Bronchus fibroblast of lung (primary cell): ENCODE measurements around the gene CCDC175. TPM values are rescaled to one million over a fixed set of nuclear protein-coding genes. Genes with fewer than 3 reads are reported as not detected.

Experiments used
- total RNA-seq: library from RNA; depleted of rRNA; stranded (reverse); fragments of >200 nt; gene quantifications from 2 replicates; pipeline ENCODE4 v1.2.3, GENCODE V29; 2015

Gene CCDC175
- total RNA-seq: not detected in 2 replicates

GRCh38 chr14:59576332-59577294 lies at the start of gene CCDC175:
CCDC175 (minus strand) TSS chr14:59576812; CDS start chr14:59576775, 37 bp downstream.

GRCh38 chr14:59483819-59484638 lies 92.6 kb downstream of the CCDC175 start, which contains the start of the genes JKAMP and L3HYPDH:
JKAMP (plus strand) TSS chr14:59484517; CDS start chr14:59484590, 73 bp downstream.
L3HYPDH (minus strand) TSS chr14:59484408; CDS start chr14:59484316, 92 bp downstream.

GRCh38 chr14:59465316-59466135 lies 111.1 kb downstream of the CCDC175 start, which contains the start of gene GPR135:
GPR135 (minus strand) TSS chr14:59465380; CDS start chr14:59465226, 154 bp downstream.

Other genes with a start within 250 kb of the CCDC175 start
- 0.74 and 0.84 TPM in 2 replicates for gene GPR135, start 111.4 kb downstream of the CCDC175 start, total RNA-seq
- gene L3HYPDH, start 92.4 kb downstream of the CCDC175 start, total RNA-seq: 24.1 and 30.8 TPM in 2 replicates
- 65.7 and 67.6 TPM in 2 replicates for gene JKAMP, start 92.3 kb downstream of the CCDC175 start, total RNA-seq